COR-L47 (cell line): ENCODE data around the gene SCTR.
A peak's percentile ranks its signal among the peaks of the same experiment; 100 is the strongest.
"Not testable (repeated sequence)": the region's sequence is repeated elsewhere in the genome, so short reads cannot be mapped to it uniquely, and the experiment has no call there.

Experiments used
- DNase-seq: peaks from one replicate; lab custom pipeline; 2025; lab: John Stamatoyannopoulos, UW

SCTR gene

DNA sequence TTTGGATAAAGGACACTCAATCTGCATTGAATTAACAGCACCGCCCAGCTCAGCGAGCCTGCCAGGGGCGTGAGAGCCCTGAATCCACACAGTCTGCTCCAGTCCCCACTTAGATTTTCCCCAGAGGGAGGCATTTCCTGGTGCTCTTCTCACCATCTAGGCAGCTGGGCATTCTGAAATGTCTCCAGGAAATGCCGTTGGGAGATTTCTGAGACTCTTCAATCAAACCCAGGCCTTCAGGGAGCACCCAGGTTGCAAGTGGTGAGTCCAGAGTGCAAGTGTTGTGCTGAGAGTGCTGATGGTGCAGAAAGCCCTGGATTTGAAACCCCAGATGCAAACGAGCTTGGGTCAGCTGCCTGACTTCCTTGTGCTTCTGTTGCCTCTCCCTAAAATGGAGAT, 116.1 kb downstream of the SCTR start:
- no peak for DNase-seq

DNA sequence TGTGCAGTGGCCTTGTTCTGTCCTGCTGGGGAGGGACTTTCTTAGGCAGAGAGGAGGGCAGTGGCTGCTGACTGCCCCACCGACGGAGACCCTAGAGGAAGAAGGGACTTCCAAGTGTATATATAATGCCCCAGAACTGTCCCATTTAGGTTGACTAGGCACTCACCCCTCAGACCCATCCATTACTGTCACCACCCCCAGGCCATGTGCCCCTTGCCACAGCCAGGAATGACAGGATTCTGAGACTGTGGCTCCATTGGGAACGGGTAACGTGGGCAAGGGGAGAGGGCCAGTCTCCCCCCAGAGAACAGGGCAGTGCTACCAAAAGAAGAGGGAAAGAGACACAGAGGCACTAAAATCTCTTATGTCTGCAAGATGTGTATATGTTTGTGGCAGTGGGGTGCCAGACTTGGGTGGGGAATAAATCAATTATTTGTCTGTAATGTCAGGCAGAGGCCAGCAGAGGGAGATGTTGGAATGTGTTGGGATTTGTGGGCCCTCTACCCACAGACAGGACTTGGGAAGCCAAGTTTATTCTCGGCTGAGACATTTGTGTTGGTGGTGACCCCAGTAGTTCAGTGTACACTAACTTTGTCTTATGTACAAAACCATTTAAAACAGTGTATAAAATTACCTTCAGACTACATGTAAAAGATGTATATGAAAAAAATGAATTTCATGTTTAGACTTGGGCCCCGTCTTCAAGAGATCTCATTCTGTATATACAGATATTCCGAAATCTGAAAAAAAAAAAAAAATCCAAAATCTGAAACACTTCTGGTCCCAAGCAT, 116.7 kb downstream of the SCTR start:
- peak; percentile 55 for DNase-seq

DNA sequence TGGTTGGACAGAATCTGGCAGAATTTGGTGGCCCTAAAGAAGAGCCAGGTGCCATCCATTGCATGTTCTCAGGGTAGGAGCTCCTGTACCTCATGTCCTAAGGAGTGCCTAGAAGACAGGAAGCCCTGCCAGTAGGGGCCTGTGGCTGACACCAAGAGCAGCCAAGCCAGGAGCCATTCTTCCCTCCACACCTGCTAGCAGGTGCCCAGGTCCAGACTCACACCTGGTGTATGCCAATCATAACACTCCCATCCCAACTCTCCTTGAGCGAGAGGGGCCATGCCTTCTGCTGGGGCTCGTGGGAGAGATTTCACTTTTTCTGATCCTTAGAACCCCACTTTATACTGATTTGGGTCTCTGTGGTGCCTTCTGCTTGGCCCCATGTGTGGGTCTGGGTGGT, 119.1 kb downstream of the SCTR start:
- no peak for DNase-seq

DNA sequence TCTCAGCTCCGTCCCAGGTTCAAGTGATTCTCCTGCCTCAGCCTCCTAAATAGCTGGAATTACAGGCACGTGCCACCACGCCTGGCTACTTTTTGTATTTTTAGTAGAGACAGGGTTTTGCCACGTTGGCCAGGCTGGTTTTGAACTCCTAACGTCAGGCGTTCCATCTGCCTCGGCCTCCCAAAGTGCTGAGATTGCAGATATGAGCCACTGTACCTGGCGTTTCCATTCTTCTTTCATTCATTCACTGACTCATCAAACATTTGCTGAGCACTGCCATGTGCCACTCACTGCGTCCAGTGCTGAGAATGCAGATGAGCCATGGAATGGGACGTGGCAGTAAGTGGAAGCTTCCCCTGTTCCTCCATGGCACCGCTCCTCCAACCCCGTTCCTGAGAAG, 120.7 kb downstream of the SCTR start:
- DNase-seq, result not testable (repeated sequence)

DNA sequence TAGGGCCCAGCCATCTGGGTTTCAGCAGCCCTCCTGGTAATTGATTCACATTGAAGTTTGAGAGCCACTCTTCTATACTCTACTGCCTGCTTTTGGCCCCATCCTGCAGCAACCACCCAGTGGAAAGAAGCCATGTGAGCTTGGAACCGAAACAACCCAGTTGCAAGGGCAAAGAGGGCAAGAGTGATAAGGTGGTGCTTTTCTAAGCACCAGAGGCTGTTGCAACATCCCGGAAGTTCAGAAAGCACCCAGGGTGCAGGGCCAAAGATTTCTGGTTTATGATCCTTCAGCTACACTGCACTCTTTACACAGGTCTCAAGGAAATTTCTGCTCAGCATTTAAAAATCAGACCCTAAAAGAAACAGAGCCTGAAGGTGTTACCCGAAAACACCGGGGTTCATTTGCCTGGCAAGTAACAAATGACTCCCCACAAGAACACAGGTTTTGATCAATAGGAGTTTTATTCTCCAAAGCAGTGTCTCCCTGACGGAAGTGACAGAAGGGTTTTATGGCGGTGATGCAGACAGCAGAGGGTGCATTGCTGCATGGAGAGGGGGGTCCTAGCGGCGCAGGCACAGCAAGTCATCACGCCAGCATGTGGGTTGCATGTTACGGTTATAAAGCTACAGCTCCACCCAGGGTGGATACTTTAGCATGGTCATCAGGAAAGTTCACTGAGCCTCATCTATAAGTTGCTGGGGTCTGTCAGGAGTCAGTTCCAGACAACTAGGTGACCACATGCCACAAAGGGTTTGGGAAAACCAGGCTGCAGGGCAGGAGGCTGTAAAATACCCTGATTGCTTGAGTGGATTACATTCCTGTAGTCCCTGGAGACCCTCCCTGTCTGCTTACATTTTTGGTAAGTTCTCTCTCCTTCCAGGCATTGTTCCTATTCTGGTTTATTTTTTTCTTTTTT, 121.4 kb downstream of the SCTR start:
- DNase-seq, result no peak

DNA sequence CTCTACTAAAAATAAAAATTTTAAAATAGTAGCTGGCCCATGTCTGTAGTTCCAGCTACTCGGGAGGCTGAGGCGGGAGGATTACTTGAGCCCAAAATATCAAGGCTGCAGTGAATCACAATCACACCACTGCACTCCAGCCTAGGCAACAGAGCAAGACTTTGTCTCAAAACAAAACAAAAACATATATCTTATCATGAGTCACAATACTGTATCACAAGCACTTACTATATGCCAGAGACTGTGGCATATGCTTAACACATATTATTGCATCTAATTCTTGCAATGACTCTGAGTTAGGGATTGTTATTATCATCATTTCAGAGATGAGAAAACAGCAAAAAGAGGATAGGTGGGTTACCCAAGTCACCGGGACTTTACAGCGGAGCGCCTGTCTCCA, 122.2 kb downstream of the SCTR start:
- no peak for DNase-seq

DNA sequence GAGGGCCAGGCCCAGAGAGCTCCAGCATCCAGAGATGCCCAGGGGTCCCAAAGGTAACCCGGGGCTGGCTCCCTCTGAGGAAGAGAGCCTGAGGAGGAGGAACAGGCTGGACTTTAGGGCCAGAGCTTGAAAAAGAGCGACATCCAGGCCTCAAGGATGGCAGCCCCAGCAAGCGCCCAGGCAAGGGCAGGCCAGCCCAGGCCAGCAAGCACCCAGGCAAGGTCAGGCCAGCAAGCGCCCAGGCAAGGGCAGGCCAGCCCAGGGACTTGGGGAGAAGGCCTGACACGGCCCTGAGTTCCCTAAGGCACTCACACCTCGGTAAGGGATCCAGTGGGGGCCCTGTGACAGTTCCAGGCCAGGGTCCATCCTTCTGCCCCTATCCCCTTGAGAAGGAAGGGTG, 127.1 kb downstream of the SCTR start:
- DNase-seq, result no peak

DNA sequence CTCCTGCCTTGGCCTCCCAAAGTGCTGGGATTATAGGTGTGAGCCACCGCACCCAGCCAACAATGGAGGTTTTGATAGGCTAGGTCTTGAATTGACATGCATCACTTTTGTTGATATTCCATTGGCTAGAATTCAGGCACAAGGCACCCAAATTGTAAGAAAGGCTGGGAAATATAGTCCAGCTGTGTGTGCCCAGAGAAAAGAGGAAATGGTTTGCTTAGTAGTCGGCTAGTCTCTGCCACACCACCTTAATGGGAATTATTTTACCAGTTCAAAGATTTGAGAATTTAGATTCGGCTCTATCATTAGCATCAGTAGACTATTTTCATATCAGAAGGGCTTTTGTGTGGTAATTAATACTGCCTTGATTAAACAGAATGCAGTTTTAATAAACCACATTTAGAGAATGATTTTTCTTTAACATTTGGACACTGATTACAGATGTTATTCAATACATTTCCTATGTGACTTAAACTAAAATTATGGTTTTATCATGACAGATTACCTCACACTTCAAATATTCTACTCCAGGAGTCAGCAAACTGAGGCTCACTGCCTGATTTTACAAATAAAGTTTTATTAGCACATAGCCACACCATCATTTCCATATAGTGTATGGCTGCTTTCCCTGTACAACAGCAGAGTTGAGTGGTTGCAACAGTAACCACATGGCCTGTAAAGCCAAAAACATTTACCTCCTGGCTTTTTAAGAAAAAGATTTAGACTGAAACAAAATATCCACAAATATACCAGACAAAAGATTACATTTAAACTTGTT, 130.1 kb downstream of the SCTR start:
- DNase-seq, result no peak
